Parathyroid adenoma (tissue), 2 donors: ENCODE results near the gene BCAR1.

Experiments used
- H2AFZ ChIP-seq: fragments of 300-600 bp; sonication (generic); one replicate; pipeline ENCODE4 v1.7.0; 2017; ENCODE audit warnings: antibody characterized with exemption, mild to moderate bottlenecking
- H3K27ac ChIP-seq: fragments of 300-600 bp; sonication (generic); one replicate; pipeline ENCODE4 v1.7.0; 2017
- H3K27me3 ChIP-seq: fragments of 300-600 bp; sonication (generic); one replicate; pipeline ENCODE4 v1.7.0; 2017; ENCODE audit warnings: low read length; ENCODE audit not compliant: control insufficient read depth, insufficient read depth
- H3K36me3 ChIP-seq: fragments of 300-600 bp; sonication (generic); one replicate; pipeline ENCODE4 v1.7.0; 2017; ENCODE audit warnings: low read length; ENCODE audit not compliant: control insufficient read depth, insufficient read depth
- H3K4me1 ChIP-seq: fragments of 300-600 bp; sonication (generic); one replicate; pipeline ENCODE4 v1.7.0; 2017; ENCODE audit warnings: control low read depth
- H3K4me2 ChIP-seq: fragments of 300-600 bp; sonication (generic); one replicate; pipeline ENCODE4 v1.7.0; 2017; ENCODE audit warnings: low read length
- H3K4me3 ChIP-seq: fragments of 300-600 bp; sonication (generic); one replicate; pipeline ENCODE4 v1.7.0; 2017; ENCODE audit warnings: low read depth, low read length
- H3K79me2 ChIP-seq: fragments of 300-600 bp; sonication (generic); one replicate; pipeline ENCODE4 v1.7.0; 2017; ENCODE audit warnings: control low read depth
- H3K9ac ChIP-seq: fragments of 300-600 bp; sonication (generic); one replicate; pipeline ENCODE4 v1.7.0; 2017; ENCODE audit warnings: mild to moderate bottlenecking
- H3K9me3 ChIP-seq: fragments of 300-600 bp; sonication (generic); one replicate; pipeline ENCODE4 v1.7.0; 2017; ENCODE audit warnings: low read length; ENCODE audit not compliant: control insufficient read depth
- CTCF ChIP-seq: fragments of 300-600 bp; sonication (generic); IDR thresholded peaks from one replicate; pipeline ENCODE4 v1.7.0; 2017; ENCODE audit warnings: antibody characterized with exemption, mild to moderate bottlenecking
- donor health status: primary hyperparathyroidism.

BCAR1 gene

GRCh38 chr16:75256059-75256571 is 4.7 kb upstream of the BCAR1 start:
- Histone ChIP-seq H3K27ac (peak overlapping the region; percentile 17), H3K9ac (no peak overlapping the region), H3K27me3 (no peaks in the 10 kb centered on the region), H3K4me2 (no peak overlapping the region), H3K79me2 (peaks cover 59% of the 10 kb centered on the region), H3K4me1 (peaks cover 30% of the 10 kb centered on the region), H3K36me3 (no peaks in the 10 kb centered on the region), H3K4me3 (no peak overlapping the region), H2AFZ (no peak overlapping the region), H3K9me3 (no peaks in the 10 kb centered on the region)
- no peak for TF ChIP-seq CTCF

GRCh38 chr16:75254359-75254837 is 3.0 kb upstream of the BCAR1 start:
- no peak overlapping the region for H3K4me2 ChIP-seq
- peaks cover 37% of the 10 kb centered on the region for H3K4me1 ChIP-seq
- H3K27ac ChIP-seq: peak overlapping the region; percentile 17
- no peaks in the 10 kb centered on the region for H3K9me3 ChIP-seq
- peaks cover 63% of the 10 kb centered on the region for H3K79me2 ChIP-seq
- H3K27me3 ChIP-seq: no peaks in the 10 kb centered on the region
- no peak overlapping the region for H2AFZ ChIP-seq
- no peak for TF ChIP-seq CTCF
- no peak overlapping the region for H3K9ac ChIP-seq
- no peak overlapping the region for H3K4me3 ChIP-seq
- H3K36me3 ChIP-seq: no peaks in the 10 kb centered on the region

GRCh38 chr16:75252946-75253911 is 1.8 kb upstream of the BCAR1 start:
- H3K9ac ChIP-seq: no peak overlapping the region
- no peak overlapping the region for H3K4me3 ChIP-seq
- peak overlapping the region; percentile 49 for H3K27ac ChIP-seq

GRCh38 chr16:75252049-75252864 is 833 bp upstream of the BCAR1 start:
- no peaks in the 10 kb centered on the region for H3K9me3 ChIP-seq
- H2AFZ ChIP-seq: peak overlapping the region; percentile 52
- H3K4me3 ChIP-seq: no peak overlapping the region
- H3K4me2 ChIP-seq: peak overlapping the region; percentile 13
- no peaks in the 10 kb centered on the region for H3K36me3 ChIP-seq
- peaks cover 62% of the 10 kb centered on the region for H3K79me2 ChIP-seq
- H3K27ac ChIP-seq: peak overlapping the region; percentile 62
- H3K4me1 ChIP-seq: peaks cover 43% of the 10 kb centered on the region
- H3K27me3 ChIP-seq: no peaks in the 10 kb centered on the region
- no peak for TF ChIP-seq CTCF
- H3K9ac ChIP-seq: no peak overlapping the region

More at GRCh38 chr16:75252946-75253911, 1.8 kb upstream of the BCAR1 start:
- Histone ChIP-seq H3K4me2 (peak overlapping the region; percentile 16), H3K36me3 (no peaks in the 10 kb centered on the region), H2AFZ (no peak overlapping the region), H3K9me3 (no peaks in the 10 kb centered on the region), H3K79me2 (peaks cover 63% of the 10 kb centered on the region), H3K4me1 (peaks cover 40% of the 10 kb centered on the region), H3K27me3 (no peaks in the 10 kb centered on the region)
- no peak for TF ChIP-seq CTCF
